Prostate gland (tissue), 2 donors: Measurements from ENCODE around the gene DAAM1. TPM values are rescaled to one million over a fixed set of nuclear protein-coding genes. Genes with fewer than 3 reads are reported as not detected.

Source experiments
- DNase-seq: peaks from one replicate; pipeline ENCODE4 v3.0.0-alpha.2; 2019; ENCODE audit warnings: low spot score
- H3K27ac ChIP-seq, 2 donors: fragments of 200-600 bp; sonication (generic); 2 replicates each; pipeline ENCODE4 v1.5.1; 2017 to 2019
- H3K27me3 ChIP-seq: fragments of 200-600 bp; sonication (generic); replicated peaks from 2 replicates; pipeline ENCODE4 v1.5.1; 2019; ENCODE audit not compliant: insufficient read depth
- H3K36me3 ChIP-seq, 2 donors: fragments of 200-600 bp; sonication (generic); 1 replicate in 1 of 2; 2 replicates in 1 of 2; pipeline versions ENCODE4 v1.5.1 to v1.8.1; 2017 to 2019
- H3K4me1 ChIP-seq: fragments of 200-600 bp; sonication (generic); replicated peaks from 2 replicates; pipeline ENCODE4 v1.5.1; 2019
- H3K4me3 ChIP-seq, 2 donors: fragments of 200-600 bp; sonication (generic); 2 replicates each; pipeline ENCODE4 v1.5.1; 2017 to 2019
- H3K9me3 ChIP-seq: fragments of 200-600 bp; sonication (generic); 2 replicates; pipeline ENCODE4 v1.5.1; 2017
- CTCF ChIP-seq, 4 experiments: fragments of 200-600 bp in 2 of 4; fragments of 450-650 bp in 2 of 4; sonication (generic) in 2 of 4; IDR thresholded peaks; 1 replicate in 3 of 4; 2 replicates in 1 of 4; pipeline ENCODE4 v1.5.1; 2016 to 2019; ENCODE audit warnings: antibody characterized with exemption in 4 of 4, mild to moderate bottlenecking in 2 of 4, moderate library complexity in 2 of 4
- POLR2A ChIP-seq: fragments of 450-650 bp; IDR thresholded peaks from one replicate; pipeline ENCODE4 v1.6.1; 2016; ENCODE audit warnings: antibody characterized with exemption, mild to moderate bottlenecking
- POLR2AphosphoS5 ChIP-seq: sonication (generic); formaldehyde crosslinking; IDR thresholded peaks from one replicate; pipeline ENCODE4 v1.6.1; 2017; ENCODE audit warnings: antibody characterized with exemption
- WGBS: methylation state at CpG from one replicate; pipeline ENCODE4 v1.1.5; 2018; 5-methylcytosine and 5-hydroxymethylcytosine counted together
- intact Hi-C: fragments of 100-400 bp; cut with DNase I; formaldehyde crosslinking; loops from one replicate; pipeline ENCODE4 v1.14.2; 2022
- total RNA-seq, 2 donors: library from RNA; depleted of rRNA; stranded (reverse); fragments of >200 nt; gene quantifications; one replicate each; pipeline ENCODE4 v1.1.0, GENCODE V29; 2016

The DAAM1 gene
- total RNA-seq, 2 donors from 2014 or later = 35.4 to 58.3 TPM

GRCh38 chr14:59360923-59361794 is 172.7 kb downstream of the DAAM1 start:
- DNase-seq = peak; percentile 71
- Histone ChIP-seq H3K27ac (peak overlapping the region; percentile 8 to 46), H3K4me1 (peaks cover 5% of the 10 kb centered on the region), H3K36me3 (no peaks in the 10 kb centered on the region), H3K27me3 (no peaks in the 10 kb centered on the region), H3K9me3 (no peaks in the 10 kb centered on the region), H3K4me3 (no peak overlapping the region)
- intact Hi-C loops = no loop called here
- TF ChIP-seq POLR2A (no peak), CTCF (IDR thresholded peaks at IDR 0.05) (no peak), POLR2AphosphoS5 (peak; percentile 45)
- WGBS = 53% methylated on average over 13 of the region's 13 CpGs

- H3K4me1 ChIP-seq = peaks cover 5% of the 10 kb centered on the region
- H3K27me3 ChIP-seq = no peaks in the 10 kb centered on the region
- no peak overlapping the region for H3K27ac ChIP-seq
- intact Hi-C loops = no loop called here
- no peak overlapping the region for H3K4me3 ChIP-seq
- peaks cover 0 to 4% of the 10 kb centered on the region in 2 donors for H3K36me3 ChIP-seq
- no peaks in the 10 kb centered on the region for H3K9me3 ChIP-seq
- 98% methylated on average over 2 of the region's 2 CpGs for WGBS
- no peak for DNase-seq
- no peak for TF ChIP-seq POLR2A
- no peak for TF ChIP-seq CTCF (IDR thresholded peaks at IDR 0.05)
- TF ChIP-seq POLR2AphosphoS5 = no peak
Observed at GRCh38 chr14:59362513-59362912, 174.0 kb downstream of the DAAM1 start.

GRCh38 chr14:59363531-59364226 is 175.2 kb downstream of the DAAM1 start:
- Histone ChIP-seq H3K27ac (no peak overlapping the region), H3K4me1 (peaks cover 5% of the 10 kb centered on the region), H3K36me3 (peaks cover 0 to 5% of the 10 kb centered on the region in 2 donors), H3K9me3 (no peaks in the 10 kb centered on the region), H3K4me3 (no peak overlapping the region), H3K27me3 (no peaks in the 10 kb centered on the region)
- WGBS = 50% methylated on average over 5 of the region's 5 CpGs
- DNase-seq = no peak
- intact Hi-C loops = no loop called here
- TF ChIP-seq CTCF (IDR thresholded peaks at IDR 0.05) (no peak), POLR2AphosphoS5 (no peak), POLR2A (no peak)

- DNase-seq = no peak
- H3K9me3 ChIP-seq = no peaks in the 10 kb centered on the region
- H3K4me3 ChIP-seq = no peak overlapping the region
- intact Hi-C loops = no loop called here
- no peaks in the 10 kb centered on the region for H3K27me3 ChIP-seq
- H3K27ac ChIP-seq = no peak overlapping the region
- H3K36me3 ChIP-seq = peaks cover 0 to 5% of the 10 kb centered on the region in 2 donors
- H3K4me1 ChIP-seq = no peaks in the 10 kb centered on the region
- TF ChIP-seq POLR2AphosphoS5 = no peak
- TF ChIP-seq POLR2A = no peak
- no peak for TF ChIP-seq CTCF (IDR thresholded peaks at IDR 0.05)
- WGBS = 83% methylated on average over 3 of the region's 3 CpGs
Observed at GRCh38 chr14:59370158-59370742, 181.8 kb downstream of the DAAM1 start.
